SU-DHL-6 (cell line): Measurements from ENCODE around the gene PTPRCAP.

Source experiments
- CTCF ChIP-seq: fragments of 200-600 bp; sonication (generic); IDR thresholded peaks from one replicate; pipeline ENCODE4 v1.5.1; 2017; ENCODE audit warnings: antibody characterized with exemption, mild to moderate bottlenecking, low read length, moderate library complexity; ENCODE audit not compliant: insufficient read depth, poor library complexity, severe bottlenecking
- EZH2phosphoT487 ChIP-seq: fragments of 200-600 bp; sonication (generic), shearing (Covaris generic); conservative IDR thresholded peaks from 2 replicates; pipeline ENCODE4 v1.6.1; 2018; ENCODE audit warnings: mild to moderate bottlenecking, antibody characterized with exemption, low read length, moderate library complexity, mixed read lengths

GRCh38 chr11:67412495-67413179 is 24.8 kb downstream of the PTPRCAP start:
- TF ChIP-seq CTCF (no peak), EZH2phosphoT487 (no peak)
